Activated B cell treated with CpG ODN at 0.5 μM for 24 hours (primary cell): ENCODE measurements around the gene SPTBN5. TPM values are rescaled to one million over a fixed set of nuclear protein-coding genes. Genes with fewer than 3 reads are reported as not detected.

Experiments used
- ATAC-seq: fragments of 200-7000 bp; cut with Tn5 transposase; one replicate; pipeline ENCODE4 v1.10.0; 2021; ENCODE audit warnings: low read depth, mild to moderate bottlenecking, moderate library complexity
- CTCF ChIA-PET: fragments of 350-600 bp; sonication (Branson Sonifier 250); formaldehyde crosslinking; loops from one replicate; lab custom pipeline; 2021; ENCODE audit warnings: antibody characterized with exemption; lab: Charles Lee
- POLR2A ChIA-PET: fragments of 350-600 bp; sonication (Branson Sonifier 250); formaldehyde crosslinking; loops from one replicate; lab custom pipeline; 2021; ENCODE audit warnings: antibody characterized with exemption; lab: Charles Lee
- DNase-seq: peaks from one replicate; pipeline ENCODE4 v3.0.0; 2022
- H3K27ac Mint-ChIP-seq: one replicate; pipeline ENCODE4 v1.8.0; 2020; ENCODE audit warnings: mixed read lengths
- H3K27me3 Mint-ChIP-seq: one replicate; pipeline ENCODE4 v1.8.0; 2021; ENCODE audit warnings: mixed read lengths
- H3K36me3 Mint-ChIP-seq: one replicate; pipeline ENCODE4 v1.8.0; 2021; ENCODE audit warnings: low read depth, mixed read lengths
- H3K4me1 Mint-ChIP-seq: one replicate; pipeline ENCODE4 v1.8.0; 2021; ENCODE audit warnings: mixed read lengths
- H3K4me3 Mint-ChIP-seq: one replicate; pipeline ENCODE4 v1.8.0; 2020; ENCODE audit warnings: mild to moderate bottlenecking, mixed read lengths
- H3K9me3 Mint-ChIP-seq: one replicate; pipeline ENCODE4 v1.8.0; 2020; ENCODE audit warnings: mixed read lengths
- CTCF ChIP-seq: fragments of 200-600 bp; IDR thresholded peaks from one replicate; pipeline ENCODE4 v1.8.0; 2022; ENCODE audit warnings: antibody characterized with exemption, mild to moderate bottlenecking
- intact Hi-C: fragments of 100-400 bp; cut with micrococcal nuclease; formaldehyde crosslinking; loops from one replicate; pipeline ENCODE4 v1.15.1; 2024
- total RNA-seq: library from RNA; stranded (reverse); gene quantifications from 2 replicates; pipeline ENCODE4 v1.2.3, GENCODE V29; 2022

SPTBN5 gene
- total RNA-seq, 1 donor from 2014 or later: 1.1 TPM

GRCh38 chr15:41891226-41891625 lies 2.6 kb downstream of the SPTBN5 start:
- Mint-ChIP-seq H3K27me3 (no peaks in the 10 kb centered on the region), H3K9me3 (no peaks in the 10 kb centered on the region), H3K36me3 (no peaks in the 10 kb centered on the region), H3K27ac (no peak overlapping the region), H3K4me1 (peaks cover 65% of the 10 kb centered on the region), H3K4me3 (no peak overlapping the region)
- intact Hi-C loops: no loop called here
- POLR2A ChIA-PET: interaction anchor here (0.5 kb wide), 1 partner anchor 561 kb away, joined by 4 read pairs; no protein-coding TSS in a partner anchor
- DNase-seq (no peak), ATAC-seq (no peak)
- no peak for TF ChIP-seq CTCF
- CTCF ChIA-PET: no interaction called here

GRCh38 chr15:41890050-41890690 lies 3.7 kb downstream of the SPTBN5 start:
- Mint-ChIP-seq H3K36me3 (no peaks in the 10 kb centered on the region), H3K9me3 (no peaks in the 10 kb centered on the region), H3K4me1 (peaks cover 56% of the 10 kb centered on the region), H3K4me3 (no peak overlapping the region), H3K27ac (no peak overlapping the region), H3K27me3 (no peaks in the 10 kb centered on the region)
- intact Hi-C loops: no loop called here
- ChIA-PET CTCF (no interaction called here), POLR2A (no interaction called here)
- TF ChIP-seq CTCF: no peak
- ATAC-seq: no peak
- no peak for DNase-seq

GRCh38 chr15:41888662-41889253 lies 5.1 kb downstream of the SPTBN5 start:
- intact Hi-C loops: no loop called here
- no peaks in the 10 kb centered on the region for H3K27me3 Mint-ChIP-seq
- POLR2A ChIA-PET: no interaction called here
- H3K27ac Mint-ChIP-seq: no peak overlapping the region
- TF ChIP-seq CTCF: no peak
- CTCF ChIA-PET: no interaction called here
- ATAC-seq: no peak
- no peaks in the 10 kb centered on the region for H3K9me3 Mint-ChIP-seq
- peak overlapping the region; percentile 15 for H3K4me3 Mint-ChIP-seq
- H3K36me3 Mint-ChIP-seq: no peaks in the 10 kb centered on the region
- DNase-seq: no peak
- peaks cover 42% of the 10 kb centered on the region for H3K4me1 Mint-ChIP-seq

GRCh38 chr15:41887893-41888292 lies 6.0 kb downstream of the SPTBN5 start:
- POLR2A ChIA-PET: no interaction called here
- Mint-ChIP-seq H3K27me3 (no peaks in the 10 kb centered on the region), H3K4me1 (peaks cover 38% of the 10 kb centered on the region), H3K9me3 (no peaks in the 10 kb centered on the region), H3K27ac (no peak overlapping the region), H3K4me3 (no peak overlapping the region), H3K36me3 (no peaks in the 10 kb centered on the region)
- no peak for TF ChIP-seq CTCF
- intact Hi-C loops: no loop called here
- CTCF ChIA-PET: no interaction called here
- DNase-seq (no peak), ATAC-seq (no peak)

GRCh38 chr15:41887161-41887560 lies 6.7 kb downstream of the SPTBN5 start:
- Mint-ChIP-seq H3K4me3 (no peak overlapping the region), H3K9me3 (no peaks in the 10 kb centered on the region), H3K27me3 (no peaks in the 10 kb centered on the region), H3K4me1 (peaks cover 34% of the 10 kb centered on the region), H3K27ac (no peak overlapping the region), H3K36me3 (no peaks in the 10 kb centered on the region)
- DNase-seq (no peak), ATAC-seq (no peak)
- intact Hi-C loops: no loop called here
- no peak for TF ChIP-seq CTCF
- ChIA-PET CTCF (no interaction called here), POLR2A (no interaction called here)
